SK-N-MC (cell line): ENCODE measurements around the gene PRRX2.

Source experiments
- EZH2 ChIP-seq: fragments of 200-600 bp; sonication (generic); IDR thresholded peaks from one replicate; pipeline ENCODE4 v1.6.1; 2017; ENCODE audit warnings: antibody characterized with exemption
- POLR2AphosphoS5 ChIP-seq: IDR thresholded peaks from 2 replicates; pipeline ENCODE4 v1.6.1; 2012; ENCODE audit warnings: mild to moderate bottlenecking, low read depth, low read length, borderline replicate concordance

DNA sequence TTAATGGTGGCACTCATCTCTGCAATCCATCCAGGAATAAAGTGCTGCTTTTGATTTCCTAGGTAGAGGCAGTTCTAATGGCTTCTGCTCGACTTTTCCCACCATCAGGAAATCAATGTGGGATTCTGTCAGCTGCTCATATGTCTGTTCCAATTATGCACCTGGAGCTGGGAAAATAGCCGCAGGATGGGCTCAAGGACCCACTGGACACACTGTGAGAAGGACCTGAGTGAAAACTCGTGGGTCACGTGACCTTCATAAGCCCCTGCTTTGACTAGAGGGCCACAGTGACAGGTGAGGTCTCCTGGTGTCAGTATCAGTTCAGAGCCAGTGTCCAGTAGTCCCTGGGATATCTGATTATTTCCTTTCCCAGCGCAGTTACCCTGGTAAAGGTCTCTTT, 105.3 kb downstream of the PRRX2 start:
- TF ChIP-seq EZH2: no peak
- no peak for TF ChIP-seq POLR2AphosphoS5
